GM12878 (cell line): Measurements from ENCODE around the gene TADA2A. TPM values are rescaled to one million over a fixed set of nuclear protein-coding genes. Genes with fewer than 3 reads are reported as not detected.

Experiments used
- ATAC-seq: fragments of 200-7000 bp; cut with Tn5 transposase; 3 replicates; pipeline ENCODE4 v1.9.1; 2020; ENCODE audit warnings: mild to moderate bottlenecking, moderate library complexity
- BruUV-seq: library from RNA; stranded (reverse); fragments of 400-500 nt; replicated peaks from 2 replicates; lab custom pipeline; 2021; lab: Mats Ljungman, UMichigan
- CTCF ChIA-PET: fragments of 300-600 bp; sonication (Branson Sonifier 250); formaldehyde crosslinking; extraction: SDS; loops from one replicate; lab custom pipeline; 2021; ENCODE audit warnings: inconsistent platforms; lab: Yijun Ruan, JAX
- POLR2A ChIA-PET: fragments of 350-600 bp; formaldehyde crosslinking; extraction: SDS; loops from one replicate; lab custom pipeline; 2021; ENCODE audit warnings: inconsistent platforms; lab: Charles Lee
- RAD21 ChIA-PET: fragments of 300-600 bp; sonication (Branson Sonifier 250); formaldehyde crosslinking; loops from one replicate; lab custom pipeline; 2023; ENCODE audit warnings: antibody characterized with exemption; ENCODE audit not compliant: unreplicated experiment; lab: Charles Lee
- SMC1A ChIA-PET: fragments of 300-600 bp; sonication (Branson Sonifier 250); formaldehyde crosslinking; loops from one replicate; lab custom pipeline; 2023; ENCODE audit not compliant: unreplicated experiment, uncharacterized antibody; lab: Charles Lee
- DNase-seq: peaks from one replicate; pipeline ENCODE4 v3.0.0-alpha.2; 2011; ENCODE audit warnings: low read depth, low spot score
- FAIRE-seq: peaks from 3 replicates; lab custom pipeline; 2011; peaks lifted over from hg19 to GRCh38; lab: Jason Lieb, UNC
- H2AFZ ChIP-seq: 2 replicates; pipeline ENCODE4 v1.6.0; 2011; ENCODE audit warnings: low read depth, low read length, control low read depth; ENCODE audit not compliant: control insufficient read depth
- H3K27ac ChIP-seq: 2 replicates; pipeline ENCODE4 v1.5.1; 2011; ENCODE audit warnings: control low read depth; ENCODE audit not compliant: control insufficient read depth, insufficient read depth
- H3K27me3 ChIP-seq, 2 experiments: replicated peaks in 1 of 2; 2 replicates each; pipeline versions ENCODE4 v1.6.0 to v1.6.1; 2011; ENCODE audit warnings: low read length in 1 of 2; ENCODE audit not compliant: control insufficient read depth in 2 of 2, insufficient read depth in 2 of 2
- H3K36me3 ChIP-seq, 2 experiments: 2 replicates each; pipeline ENCODE4 v1.5.1; 2011; ENCODE audit warnings: low read length in 1 of 2; ENCODE audit not compliant: control insufficient read depth in 2 of 2, insufficient read depth in 2 of 2
- H3K4me1 ChIP-seq: 2 replicates; pipeline ENCODE4 v1.6.1; 2011; ENCODE audit warnings: mild to moderate bottlenecking, low read length, moderate library complexity, mixed read lengths; ENCODE audit not compliant: control insufficient read depth, insufficient read depth
- H3K4me2 ChIP-seq: 2 replicates; pipeline ENCODE4 v1.6.0; 2011; ENCODE audit warnings: control low read depth; ENCODE audit not compliant: control insufficient read depth, insufficient read depth
- H3K4me3 ChIP-seq: fragments of 200-600 bp; sonication (generic); 2 replicates; pipeline ENCODE4 v1.5.1; 2016
- H3K79me2 ChIP-seq: 2 replicates; pipeline ENCODE4 v1.6.0; 2011; ENCODE audit warnings: low read length; ENCODE audit not compliant: control insufficient read depth, insufficient read depth
- H3K9ac ChIP-seq: 2 replicates; pipeline ENCODE4 v1.8.0; 2011; ENCODE audit warnings: low read length, control low read depth, mixed read lengths; ENCODE audit not compliant: control insufficient read depth, insufficient read depth
- H3K9me3 ChIP-seq: replicated peaks from 3 replicates; pipeline ENCODE4 v1.5.1; 2011; ENCODE audit warnings: mild to moderate bottlenecking, low read length; ENCODE audit not compliant: control insufficient read depth, insufficient read depth
- H4K20me1 ChIP-seq: 2 replicates; pipeline ENCODE4 v1.6.0; 2011; ENCODE audit not compliant: control insufficient read depth, insufficient read depth
- CTCF ChIP-seq, 3 experiments: IDR thresholded peaks in 2 of 3; conservative IDR thresholded peaks in 1 of 3; 2 replicates each; pipeline ENCODE4 v1.5.1; 2011; ENCODE audit warnings: low read depth in 3 of 3, low read length in 3 of 3, mild to moderate bottlenecking in 3 of 3, control low read depth in 2 of 3, moderate library complexity in 2 of 3, inconsistent platforms in 1 of 3, mixed read lengths in 1 of 3; ENCODE audit not compliant: control insufficient read depth in 2 of 3, insufficient read depth in 1 of 3; ENCODE audit errors: extremely low read depth in 1 of 3
- IKZF2 ChIP-seq, 2 experiments: fragments of 450-650 bp; IDR thresholded peaks; 2 replicates each; pipeline ENCODE4 v1.6.1; 2017; ENCODE audit warnings: mild to moderate bottlenecking in 2 of 2, moderate library complexity in 2 of 2
- RAD21 ChIP-seq: IDR thresholded peaks from 2 replicates; pipeline ENCODE4 v1.6.1; 2011; ENCODE audit warnings: mild to moderate bottlenecking, low read depth, low read length, moderate library complexity; ENCODE audit not compliant: insufficient read depth
- SMC3 ChIP-seq: IDR thresholded peaks from 2 replicates; pipeline ENCODE4 v1.6.1; 2011; ENCODE audit warnings: low read length, improper control_type of control experiment, borderline replicate concordance
- WGBS: methylation state at CpG from one replicate; pipeline ENCODE4 v1.1.6; 2016; ENCODE audit warnings: low lambda C conversion rate; ENCODE audit not compliant: insufficient replicate concordance, insufficient coverage; ENCODE audit errors: missing lambda C conversion rate; 5-methylcytosine and 5-hydroxymethylcytosine counted together
- in situ Hi-C: fragments of 300-500 bp; cut with MboI; formaldehyde crosslinking; loops from 9 replicates; pipeline ENCODE4 v1.14.3; 2018; ENCODE audit warnings: mixed read lengths
- intact Hi-C: fragments of 100-400 bp; cut with micrococcal nuclease; formaldehyde crosslinking; loops from one replicate; pipeline ENCODE4 v1.14.2; 2022; ENCODE audit not compliant: unreplicated experiment
- polyA plus RNA-seq, 11 experiments: library from polyadenylated mRNA; depleted of rRNA in 4 of 11; unstranded in 6 of 11; stranded (reverse) in 5 of 11; fragments of >200 nt; fragmentation: Nextera tagmentation in 4 of 11; fragmentation: Illumina TruSeq in 1 of 11; extraction: Ambion mirVana in 4 of 11; extraction: Trizol in 1 of 11; gene quantifications; 1 replicate in 1 of 11; 2 replicates in 10 of 11; pipeline versions ENCODE4 v1.2.1 to v1.2.3, GENCODE V29; 2011 to 2016; ENCODE audit warnings: inconsistent platforms in 2 of 11, missing spikeins in 2 of 11, low read depth in 1 of 11
- total RNA-seq, 4 experiments: library from RNA; depleted of rRNA in 3 of 4; stranded (reverse); fragments of >200 nt in 3 of 4; fragmentation: Illumina TruSeq in 1 of 4; extraction: Trizol in 1 of 4; gene quantifications; 2 replicates each; pipeline versions ENCODE4 v1.2.1 to v1.2.3, GENCODE V29; 2013 to 2021

TADA2A gene
- total and polyA plus RNA-seq, 10 of the 15 experiments (the other 5 are each of a cell fraction or from before 2014, with no cell fraction given): 19.6 to 43.8 (median 34.1) TPM

- Histone ChIP-seq H3K9ac (no peak overlapping the region), H3K27me3 (no peaks in the 10 kb centered on the region), H4K20me1 (no peaks in the 10 kb centered on the region), H3K27ac (no peak overlapping the region), H3K4me1 (no peaks in the 10 kb centered on the region), H3K4me3 (no peak overlapping the region), H2AFZ (no peak overlapping the region), H3K79me2 (no peaks in the 10 kb centered on the region), H3K9me3 (no peaks in the 10 kb centered on the region), H3K36me3 (peaks cover 8 to 18% of the 10 kb centered on the region in 2 experiments), H3K4me2 (no peak overlapping the region)
- ATAC-seq: peak; percentile 85
- ChIA-PET SMC1A (interaction anchor here (0.6 to 2.1 kb wide), 7 partner anchors 10 to 290 kb away, joined by 3 to 7 read pairs (median 3); no protein-coding TSS in a partner anchor), RAD21 (interaction anchor here (0.7 to 2.7 kb wide), 6 partner anchors 57 to 289 kb away, joined by 3 to 7 read pairs (median 3); partner anchors contain the start of gene SYNRG), CTCF (interaction anchor here (0.7 to 3.4 kb wide), 12 partner anchors 9 to 293 kb away, joined by 3 to 23 read pairs (median 3); partner anchors contain the start of genes C17orf78 and SYNRG), POLR2A (no interaction called here)
- in situ Hi-C loops (no loop called here), intact Hi-C loops (loop anchor here (1.0 to 10.0 kb wide), 2 partner anchors 177 to 289 kb away; no protein-coding TSS in a partner anchor)
- 51% methylated on average over 5 of the region's 5 CpGs for WGBS
- FAIRE-seq: no peak
- DNase-seq: no peak
- TF ChIP-seq IKZF2 (IDR thresholded peaks at IDR 0.05) (no peak), CTCF (IDR thresholded peaks at IDR 0.05 in 2 of 3, conservative IDR thresholded peaks at IDR 0.05 in 1 of 3; ENCODE audit: control insufficient read depth in 2 of 3, extremely low read depth in 1 of 3, insufficient read depth in 1 of 3, low read depth in 3 of 3, low read length in 3 of 3) (peak; percentile 63 to 69 (median 63)), SMC3 (peak; percentile 52; the same call in 1 of the 2 replicates), RAD21 (peak; percentile 64)
- no TSS peak for BruUV-seq
Observed at GRCh38 chr17:37527249-37527851, 120.7 kb downstream of the TADA2A start.

Other genes with a start within 250 kb of the TADA2A start
- not detected in 2 replicates for gene C17orf78, start 30.9 kb upstream of the TADA2A start, total RNA-seq (2014; rRNA removed)
- gene C17orf78, start 30.9 kb upstream of the TADA2A start, total RNA-seq (2014; rRNA removed; fragmentation: Illumina TruSeq; extraction: Trizol): not detected in 2 replicates
- not detected in 2 replicates for gene C17orf78, start 30.9 kb upstream of the TADA2A start, total RNA-seq (2021)
- gene C17orf78, start 30.9 kb upstream of the TADA2A start, polyA plus RNA-seq (2011; rRNA removed): not detected in 2 replicates
- not detected in 2 replicates for gene C17orf78, start 30.9 kb upstream of the TADA2A start, polyA plus RNA-seq (2014; fragmentation: Illumina TruSeq; extraction: Trizol)
- under 1 TPM in 1 of 2 experiments, not detected in 1; 0.10 TPM for gene C17orf78, start 30.9 kb upstream of the TADA2A start, polyA plus RNA-seq (2014; fragmentation: Nextera tagmentation; extraction: Ambion mirVana)
- not detected in 2 replicates for gene C17orf78, start 30.9 kb upstream of the TADA2A start, polyA plus RNA-seq (2014; rRNA removed)
- not detected for gene C17orf78, start 30.9 kb upstream of the TADA2A start, polyA plus RNA-seq (2016; fragmentation: Nextera tagmentation; extraction: Ambion mirVana)
- gene ACACA, start 50 bp upstream of the TADA2A start, total RNA-seq (2014; rRNA removed): 33.0 and 33.5 TPM in 2 replicates
- gene ACACA, start 50 bp upstream of the TADA2A start, total RNA-seq (2014; rRNA removed; fragmentation: Illumina TruSeq; extraction: Trizol): 40.7 and 50.7 TPM in 2 replicates
- 66.4 and 74.2 TPM in 2 replicates for gene ACACA, start 50 bp upstream of the TADA2A start, total RNA-seq (2021)
- gene ACACA, start 50 bp upstream of the TADA2A start, polyA plus RNA-seq (2011; rRNA removed): 45.4 and 46.5 TPM in 2 replicates
- 33.6 and 38.6 TPM in 2 replicates for gene ACACA, start 50 bp upstream of the TADA2A start, polyA plus RNA-seq (2014; fragmentation: Illumina TruSeq; extraction: Trizol)
- 10 to 100 TPM; 12.9 to 14.7 TPM for gene ACACA, start 50 bp upstream of the TADA2A start, polyA plus RNA-seq (2014; fragmentation: Nextera tagmentation; extraction: Ambion mirVana)
- 30.5 and 33.2 TPM in 2 replicates for gene ACACA, start 50 bp upstream of the TADA2A start, polyA plus RNA-seq (2014; rRNA removed)
- 10 to 100 TPM; 27.7 to 30.4 TPM for gene ACACA, start 50 bp upstream of the TADA2A start, polyA plus RNA-seq (2016; fragmentation: Nextera tagmentation; extraction: Ambion mirVana)
- gene DUSP14, start 83.0 kb downstream of the TADA2A start, total RNA-seq (2014; rRNA removed): 25.2 and 26.6 TPM in 2 replicates
- 15.9 and 16.2 TPM in 2 replicates for gene DUSP14, start 83.0 kb downstream of the TADA2A start, total RNA-seq (2014; rRNA removed; fragmentation: Illumina TruSeq; extraction: Trizol)
- 14.5 and 15.6 TPM in 2 replicates for gene DUSP14, start 83.0 kb downstream of the TADA2A start, total RNA-seq (2021)
- gene DUSP14, start 83.0 kb downstream of the TADA2A start, polyA plus RNA-seq (2011; rRNA removed): 21.5 and 24.7 TPM in 2 replicates
- gene DUSP14, start 83.0 kb downstream of the TADA2A start, polyA plus RNA-seq (2014; fragmentation: Illumina TruSeq; extraction: Trizol): 18.0 and 24.1 TPM in 2 replicates
- gene DUSP14, start 83.0 kb downstream of the TADA2A start, polyA plus RNA-seq (2014; fragmentation: Nextera tagmentation; extraction: Ambion mirVana): 10 to 100 TPM; 21.1 to 36.5 TPM
- 23.6 and 24.4 TPM in 2 replicates for gene DUSP14, start 83.0 kb downstream of the TADA2A start, polyA plus RNA-seq (2014; rRNA removed)
- gene DUSP14, start 83.0 kb downstream of the TADA2A start, polyA plus RNA-seq (2016; fragmentation: Nextera tagmentation; extraction: Ambion mirVana): 10 to 100 TPM; 29.2 to 30.4 TPM
- gene SYNRG, start 202.5 kb downstream of the TADA2A start, total RNA-seq (2014; rRNA removed): 14.4 and 15.4 TPM in 2 replicates
- gene SYNRG, start 202.5 kb downstream of the TADA2A start, total RNA-seq (2014; rRNA removed; fragmentation: Illumina TruSeq; extraction: Trizol): 25.2 and 25.8 TPM in 2 replicates
- 32.5 and 40.4 TPM in 2 replicates for gene SYNRG, start 202.5 kb downstream of the TADA2A start, total RNA-seq (2021)
- 23.6 and 28.2 TPM in 2 replicates for gene SYNRG, start 202.5 kb downstream of the TADA2A start, polyA plus RNA-seq (2011; rRNA removed)
- gene SYNRG, start 202.5 kb downstream of the TADA2A start, polyA plus RNA-seq (2014; fragmentation: Illumina TruSeq; extraction: Trizol): 27.2 and 29.7 TPM in 2 replicates
- gene SYNRG, start 202.5 kb downstream of the TADA2A start, polyA plus RNA-seq (2014; fragmentation: Nextera tagmentation; extraction: Ambion mirVana): 1 to 10 TPM; 5.2 to 5.8 TPM
- gene SYNRG, start 202.5 kb downstream of the TADA2A start, polyA plus RNA-seq (2014; rRNA removed): 19.3 and 21.8 TPM in 2 replicates
- gene SYNRG, start 202.5 kb downstream of the TADA2A start, polyA plus RNA-seq (2016; fragmentation: Nextera tagmentation; extraction: Ambion mirVana): 10 to 100 TPM; 30.7 to 36.7 TPM
- 24.8 and 30.5 TPM in 2 replicates for gene DDX52, start 236.6 kb downstream of the TADA2A start, total RNA-seq (2014; rRNA removed)
- 29.2 and 29.9 TPM in 2 replicates for gene DDX52, start 236.6 kb downstream of the TADA2A start, total RNA-seq (2014; rRNA removed; fragmentation: Illumina TruSeq; extraction: Trizol)
- gene DDX52, start 236.6 kb downstream of the TADA2A start, total RNA-seq (2021): 23.5 and 27.8 TPM in 2 replicates
- 15.1 and 20.4 TPM in 2 replicates for gene DDX52, start 236.6 kb downstream of the TADA2A start, polyA plus RNA-seq (2011; rRNA removed)
- 31.6 and 39.0 TPM in 2 replicates for gene DDX52, start 236.6 kb downstream of the TADA2A start, polyA plus RNA-seq (2014; fragmentation: Illumina TruSeq; extraction: Trizol)
- gene DDX52, start 236.6 kb downstream of the TADA2A start, polyA plus RNA-seq (2014; fragmentation: Nextera tagmentation; extraction: Ambion mirVana): 10 to 100 TPM; 18.7 to 18.8 TPM
- 12.9 and 14.8 TPM in 2 replicates for gene DDX52, start 236.6 kb downstream of the TADA2A start, polyA plus RNA-seq (2014; rRNA removed)
- gene DDX52, start 236.6 kb downstream of the TADA2A start, polyA plus RNA-seq (2016; fragmentation: Nextera tagmentation; extraction: Ambion mirVana): 10 to 100 TPM; 47.8 to 49.7 TPM